ELR (cell line): ENCODE measurements around the gene ADCY3.
A peak's percentile ranks its signal among the peaks of the same experiment; 100 is the strongest.

ENCODE experiments used
- DNase-seq: peaks from one replicate; pipeline ENCODE4 v3.0.0-alpha.2; 2015; ENCODE audit warnings: low read depth

The ADCY3 gene

GRCh38 chr2:24925815-24926214, 5.8 kb upstream of the ADCY3 start:
- no peak for DNase-seq

- no peak for DNase-seq
Measured at GRCh38 chr2:24924732-24925131, 4.7 kb upstream of the ADCY3 start.

DNA sequence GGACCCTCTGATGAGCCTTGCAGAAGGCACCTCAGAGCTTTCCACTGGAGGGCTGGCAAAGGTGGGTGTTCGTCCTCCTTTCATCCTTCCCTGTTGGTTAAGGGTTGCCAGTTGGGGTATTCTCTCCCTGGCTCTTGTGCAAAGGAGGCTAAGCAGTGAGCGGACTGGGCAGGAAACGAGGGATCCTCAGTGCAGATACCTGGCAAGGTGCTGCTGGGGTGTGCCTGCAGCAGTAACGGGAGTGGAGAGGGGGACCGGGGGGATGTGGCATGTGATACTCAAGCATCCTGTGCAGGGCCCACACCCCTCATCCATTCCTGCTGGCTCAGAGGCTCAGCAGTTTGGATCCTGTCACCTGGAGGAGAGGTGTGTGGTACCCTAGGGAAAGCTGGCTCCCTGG, 4.2 kb upstream of the ADCY3 start:
- DNase-seq: no peak

GRCh38 chr2:24923106-24923505, 3.1 kb upstream of the ADCY3 start:
- DNase-seq: no peak

GRCh38 chr2:24922556-24922955, 2.5 kb upstream of the ADCY3 start:
- DNase-seq: no peak

DNA sequence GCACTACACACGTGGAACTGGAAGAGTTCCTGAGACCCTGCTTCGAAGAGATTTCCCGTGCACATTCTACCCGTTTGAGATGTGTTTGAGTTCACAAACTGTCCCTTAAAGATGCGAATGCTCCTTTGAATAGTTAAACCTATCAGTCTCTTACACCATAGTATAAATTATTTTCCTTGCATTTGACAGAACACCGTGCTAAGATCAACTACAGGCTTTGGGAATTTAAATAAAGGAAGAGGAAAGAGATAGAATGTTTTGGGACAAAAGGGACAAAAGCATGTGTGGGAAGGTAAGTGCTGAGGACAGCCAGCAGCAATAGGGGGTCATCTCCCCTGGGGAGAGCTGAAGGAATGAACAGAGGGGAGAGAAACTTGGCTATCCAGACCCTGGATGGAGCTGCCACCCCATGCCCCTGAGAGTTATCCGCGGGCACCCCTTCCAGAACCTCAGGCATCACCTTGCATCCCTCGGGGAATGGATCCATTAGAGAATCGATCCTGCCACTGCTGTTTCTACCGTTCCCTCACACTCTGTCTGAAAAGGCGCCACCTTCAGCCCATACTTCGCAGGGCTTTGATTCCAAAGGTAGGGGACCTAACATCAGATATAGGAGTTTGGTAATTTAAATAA, 888 bp upstream of the ADCY3 start:
- DNase-seq: peak; percentile 26

GRCh38 chr2:24919506-24920097, 435 bp downstream of the ADCY3 start:
- DNase-seq: peak; percentile 35

- peak; percentile 46 for DNase-seq
Measured at GRCh38 chr2:24919037-24919505, 966 bp downstream of the ADCY3 start.

GRCh38 chr2:24918326-24919036, 1.6 kb downstream of the ADCY3 start:
- no peak for DNase-seq

- DNase-seq: no peak
Measured at GRCh38 chr2:24917731-24918325, 2.2 kb downstream of the ADCY3 start.

- DNase-seq: peak; percentile 20
Measured at GRCh38 chr2:24917086-24917485, 3.0 kb downstream of the ADCY3 start.

DNA sequence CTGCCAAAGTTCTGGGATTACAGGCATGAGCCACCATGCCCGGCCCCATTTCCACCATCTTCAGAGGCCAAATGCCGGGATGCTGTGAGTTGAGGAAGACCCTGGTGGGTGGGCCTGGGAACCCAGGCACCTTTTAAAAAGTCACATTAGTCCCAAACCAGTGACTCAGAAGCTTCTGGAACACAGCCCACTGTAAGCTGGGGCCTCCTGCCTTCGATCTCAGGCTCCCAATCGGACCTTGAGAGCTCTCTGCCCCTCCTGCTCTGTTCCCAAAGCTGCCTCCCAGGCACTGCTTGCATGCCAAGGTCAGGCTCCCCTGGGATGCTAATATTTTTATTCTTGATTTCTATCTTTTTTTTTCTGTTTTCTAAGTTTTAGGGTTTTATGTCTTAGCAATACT, 4.2 kb downstream of the ADCY3 start:
- no peak for DNase-seq

DNA sequence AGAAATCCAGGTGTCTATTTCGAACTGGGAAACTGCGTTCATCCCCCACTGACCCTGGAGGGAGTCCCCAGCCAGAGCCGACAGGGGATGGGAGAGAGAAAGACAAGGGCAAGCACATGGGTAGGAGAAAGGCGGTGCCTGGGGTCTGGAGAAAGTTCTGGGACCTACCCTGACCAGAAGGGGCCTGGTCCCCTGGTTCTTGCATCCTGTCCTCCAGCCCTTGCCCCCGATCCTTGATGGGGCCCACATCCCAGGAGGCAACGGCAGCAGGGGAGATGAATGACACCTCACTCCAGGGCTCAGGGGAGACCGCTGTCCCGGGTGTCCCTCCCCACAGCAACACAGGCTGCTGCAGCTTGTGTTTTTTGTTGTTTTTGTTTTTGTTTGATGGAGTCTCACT, 4.9 kb downstream of the ADCY3 start:
- no peak for DNase-seq

DNA sequence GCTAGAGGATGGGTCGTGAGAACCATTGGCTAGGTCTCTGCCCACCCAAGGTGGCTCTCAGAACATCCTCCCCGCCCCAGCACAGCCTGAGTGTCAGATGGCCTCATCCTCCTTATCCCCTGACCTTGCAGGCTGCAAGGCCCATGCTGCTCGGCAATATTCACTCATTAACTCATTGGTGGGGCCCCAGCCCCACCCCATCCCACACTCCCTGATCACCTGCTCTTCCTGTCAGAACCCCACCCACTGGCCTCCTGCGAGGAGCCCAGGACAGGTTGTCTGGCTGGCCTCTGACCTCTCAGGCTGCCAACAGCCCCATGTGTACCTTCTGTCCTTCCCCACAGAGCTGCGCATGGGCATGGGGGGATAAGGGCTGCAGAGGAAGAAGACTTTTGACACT, 5.3 kb downstream of the ADCY3 start:
- DNase-seq: no peak

GRCh38 chr2:24913911-24914310, 6.1 kb downstream of the ADCY3 start:
- no peak for DNase-seq

GRCh38 chr2:24912986-24913385, 7.1 kb downstream of the ADCY3 start:
- DNase-seq: no peak

DNA sequence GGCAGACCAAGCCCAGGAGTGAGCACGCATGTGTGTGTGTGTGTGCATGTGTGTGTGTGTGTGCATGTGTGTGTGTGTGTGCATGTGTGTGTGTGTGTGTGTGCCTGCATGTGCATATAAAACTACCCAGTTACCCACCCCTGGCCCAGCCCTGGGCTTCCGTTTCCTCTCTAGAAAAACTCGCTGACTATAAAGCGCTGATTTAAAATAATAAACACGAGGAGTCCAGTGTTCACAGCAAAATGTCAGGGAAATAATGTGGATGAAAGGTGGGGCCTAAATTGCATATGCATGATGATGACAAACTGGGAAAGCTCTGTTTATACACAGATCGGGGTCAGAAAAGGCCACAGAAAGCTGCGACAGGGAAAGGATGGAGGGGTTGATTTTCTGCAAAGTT, 7.5 kb downstream of the ADCY3 start:
- no peak for DNase-seq

GRCh38 chr2:24910245-24910644, 9.8 kb downstream of the ADCY3 start:
- DNase-seq: no peak

- no peak for DNase-seq
Measured at GRCh38 chr2:24909555-24910177, 10.4 kb downstream of the ADCY3 start.

- DNase-seq: no peak
Measured at GRCh38 chr2:24908461-24908901, 11.6 kb downstream of the ADCY3 start.

- no peak for DNase-seq
Measured at GRCh38 chr2:24907116-24907515, 12.9 kb downstream of the ADCY3 start.

DNA sequence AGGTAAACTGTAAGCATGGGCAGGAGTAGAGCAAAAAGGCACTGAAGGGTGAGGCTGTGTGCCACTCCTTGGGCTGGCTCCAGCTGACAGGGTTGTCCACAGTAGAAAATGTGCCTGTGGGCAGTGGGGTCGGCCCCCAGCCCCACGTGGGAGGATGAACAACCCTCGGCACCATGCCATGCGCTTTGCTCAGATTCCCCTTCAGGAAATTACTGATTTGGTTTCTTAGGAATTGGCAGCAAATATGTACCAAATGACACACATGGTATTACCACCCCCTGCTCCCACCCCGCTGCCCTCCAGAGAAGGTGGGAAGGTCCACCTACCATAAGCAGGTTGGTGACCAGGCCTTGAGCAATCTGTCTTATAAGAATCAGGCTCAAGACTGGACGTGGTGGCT, 13.6 kb downstream of the ADCY3 start:
- DNase-seq: no peak
